ENCODE data around the gene ZNF701.
"Not testable (repeated sequence)": the region's sequence is repeated elsewhere in the genome, so short reads cannot be mapped to it uniquely, and the experiment has no call there.

ZNF701 gene

GRCh38 chr19:52567921-52568320 is 2.2 kb upstream of the ZNF701 start:
- H3K4me3 ChIP-seq (replicated peaks; ENCODE audit: insufficient read depth, low read length), result no peak overlapping the region
- no peak overlapping the region for H3K27ac ChIP-seq (replicated peaks)
- DNase-seq (ENCODE audit: low read depth in 1 of 2, low spot score in 1 of 2), result no peak
- TF ChIP-seq GABPA (IDR thresholded peaks at IDR 0.05; ENCODE audit: low read depth) (no peak), CTCF (IDR thresholded peaks at IDR 0.05; ENCODE audit: insufficient read depth, low read length) (no peak), SPI1 (IDR thresholded peaks at IDR 0.05; ENCODE audit: borderline replicate concordance, low read depth) (no peak), POLR2AphosphoS5 (IDR thresholded peaks at IDR 0.05; ENCODE audit: low read depth) (no peak)
- H3K27me3 ChIP-seq (ENCODE audit: insufficient read depth, poor library complexity, severe bottlenecking), result no peaks in the 10 kb centered on the region

- H3K4me3 ChIP-seq (replicated peaks; ENCODE audit: insufficient read depth, low read length), result peak overlapping the region; percentile 55
- not testable (repeated sequence) for H3K27ac ChIP-seq (replicated peaks); DNase-seq (ENCODE audit: low read depth in 1 of 2, low spot score in 1 of 2); H3K27me3 ChIP-seq (ENCODE audit: insufficient read depth, poor library complexity, severe bottlenecking)
These were observed 468 bp upstream of the ZNF701 start for GRCh38 chr19:52569638-52569999.

- Histone ChIP-seq H3K4me3 (replicated peaks; ENCODE audit: insufficient read depth, low read length) (no peak overlapping the region), H3K27ac (replicated peaks) (no peak overlapping the region), H3K27me3 (ENCODE audit: insufficient read depth, poor library complexity, severe bottlenecking) (no peaks in the 10 kb centered on the region)
- DNase-seq (ENCODE audit: low read depth in 1 of 2, low spot score in 1 of 2), result no peak
- TF ChIP-seq CTCF (IDR thresholded peaks at IDR 0.05; ENCODE audit: insufficient read depth, low read length) (no peak), SPI1 (IDR thresholded peaks at IDR 0.05; ENCODE audit: borderline replicate concordance, low read depth) (no peak), REST (IDR thresholded peaks at IDR 0.05; ENCODE audit: insufficient replicate concordance, low read depth) (no peak), GABPA (IDR thresholded peaks at IDR 0.05; ENCODE audit: low read depth) (no peak)
These were observed 14.8 kb downstream of the ZNF701 start for GRCh38 chr19:52584736-52585440.

GRCh38 chr19:52585604-52586003 is 15.5 kb downstream of the ZNF701 start:
- Histone ChIP-seq H3K27me3 (ENCODE audit: insufficient read depth, poor library complexity, severe bottlenecking) (no peaks in the 10 kb centered on the region), H3K4me3 (replicated peaks; ENCODE audit: insufficient read depth, low read length) (no peak overlapping the region), H3K27ac (replicated peaks) (no peak overlapping the region)
- TF ChIP-seq CTCF (IDR thresholded peaks at IDR 0.05; ENCODE audit: insufficient read depth, low read length), result no peak
- TF ChIP-seq SPI1 (IDR thresholded peaks at IDR 0.05; ENCODE audit: borderline replicate concordance, low read depth), result no peak
- no peak for TF ChIP-seq GABPA (IDR thresholded peaks at IDR 0.05; ENCODE audit: low read depth)
- TF ChIP-seq POLR2AphosphoS5 (IDR thresholded peaks at IDR 0.05; ENCODE audit: low read depth), result no peak
- TF ChIP-seq REST (IDR thresholded peaks at IDR 0.05; ENCODE audit: insufficient replicate concordance, low read depth), result no peak
- DNase-seq (ENCODE audit: low read depth in 1 of 2, low spot score in 1 of 2), result no peak
